PC-9 (cell line): ENCODE results near the gene ANAPC5.
"Not testable (repeated sequence)": the region's sequence is repeated elsewhere in the genome, so short reads cannot be mapped to it uniquely, and the experiment has no call there.

ENCODE experiments used
- EZH2 ChIP-seq: fragments of 200-600 bp; sonication (generic); IDR thresholded peaks from 2 replicates; pipeline ENCODE4 v1.8.0; 2017; ENCODE audit warnings: antibody characterized with exemption, low read depth
- TF ChIP-seq, protein P1 (sequence below): fragments of 200-600 bp; sonication (generic); conservative IDR thresholded peaks from 2 replicates; pipeline ENCODE4 v1.6.1; 2017; ENCODE audit warnings: mixed run types, antibody characterized with exemption, mild to moderate bottlenecking, moderate library complexity

- TF ChIP-seq, protein P1, sequence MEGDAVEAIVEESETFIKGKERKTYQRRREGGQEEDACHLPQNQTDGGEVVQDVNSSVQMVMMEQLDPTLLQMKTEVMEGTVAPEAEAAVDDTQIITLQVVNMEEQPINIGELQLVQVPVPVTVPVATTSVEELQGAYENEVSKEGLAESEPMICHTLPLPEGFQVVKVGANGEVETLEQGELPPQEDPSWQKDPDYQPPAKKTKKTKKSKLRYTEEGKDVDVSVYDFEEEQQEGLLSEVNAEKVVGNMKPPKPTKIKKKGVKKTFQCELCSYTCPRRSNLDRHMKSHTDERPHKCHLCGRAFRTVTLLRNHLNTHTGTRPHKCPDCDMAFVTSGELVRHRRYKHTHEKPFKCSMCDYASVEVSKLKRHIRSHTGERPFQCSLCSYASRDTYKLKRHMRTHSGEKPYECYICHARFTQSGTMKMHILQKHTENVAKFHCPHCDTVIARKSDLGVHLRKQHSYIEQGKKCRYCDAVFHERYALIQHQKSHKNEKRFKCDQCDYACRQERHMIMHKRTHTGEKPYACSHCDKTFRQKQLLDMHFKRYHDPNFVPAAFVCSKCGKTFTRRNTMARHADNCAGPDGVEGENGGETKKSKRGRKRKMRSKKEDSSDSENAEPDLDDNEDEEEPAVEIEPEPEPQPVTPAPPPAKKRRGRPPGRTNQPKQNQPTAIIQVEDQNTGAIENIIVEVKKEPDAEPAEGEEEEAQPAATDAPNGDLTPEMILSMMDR, result not testable (repeated sequence)
- TF ChIP-seq EZH2, result not testable (repeated sequence)
Observed at GRCh38 chr12:121384891-121385290, 32.7 kb upstream of the ANAPC5 start.
